HEK293 (cell line): Measurements from ENCODE around the gene YAF2.

Source experiments
- CTCF ChIA-PET: fragments of 350-600 bp; formaldehyde crosslinking; extraction: SDS; loops from one replicate; lab custom pipeline; 2021; ENCODE audit warnings: antibody characterized with exemption; lab: Yijun Ruan, JAX
- POLR2A ChIA-PET: fragments of 300-600 bp; formaldehyde crosslinking; extraction: SDS; loops from one replicate; lab custom pipeline; 2020; ENCODE audit warnings: antibody characterized with exemption, inconsistent platforms; lab: Yijun Ruan, JAX
- H3K27ac ChIP-seq: fragments of 200-500 bp; sonication (Bioruptor generic); 2 replicates; pipeline ENCODE4 v1.5.1; 2014; ENCODE audit warnings: low read depth, low read length, control low read depth, inconsistent platforms; ENCODE audit errors: extremely low read depth
- H3K36me3 ChIP-seq, 2 experiments: fragments of 200-500 bp in 1 of 2; sonication (Bioruptor generic) in 1 of 2; 1 replicate in 1 of 2; 2 replicates in 1 of 2; pipeline ENCODE4 v1.5.1; 2014 to 2017; ENCODE audit warnings: inconsistent platforms in 2 of 2, low read length in 2 of 2; ENCODE audit not compliant: control insufficient read depth in 2 of 2, insufficient read depth in 1 of 2
- H3K4me1 ChIP-seq: fragments of 200-500 bp; sonication (Bioruptor generic); 2 replicates; pipeline ENCODE4 v1.5.1; 2014; ENCODE audit warnings: mild to moderate bottlenecking, low read length, inconsistent platforms; ENCODE audit not compliant: control insufficient read depth, insufficient read depth
- H3K4me3 ChIP-seq: 2 replicates; pipeline ENCODE4 v1.5.1; 2011; ENCODE audit warnings: low read depth, mild to moderate bottlenecking, control low read depth, low read length, moderate library complexity
- H3K9me3 ChIP-seq: fragments of 200-500 bp; sonication (Bioruptor generic); 2 replicates; pipeline ENCODE4 v1.5.1; 2014; ENCODE audit warnings: low read depth, low read length, inconsistent platforms; ENCODE audit not compliant: control insufficient read depth, insufficient read depth
- HOXD13 ChIP-seq: sonication (generic); formaldehyde crosslinking; IDR thresholded peaks from 2 replicates; pipeline ENCODE4 v1.8.0; 2022; ENCODE audit warnings: missing genetic modification reagents, borderline replicate concordance
- SALL2 ChIP-seq: fragments of 450-650 bp; formaldehyde crosslinking; IDR thresholded peaks from 2 replicates; pipeline ENCODE4 v1.5.0; 2017; ENCODE audit warnings: missing biosample characterization, mild to moderate bottlenecking, missing genetic modification characterization, borderline replicate concordance
- SP7 ChIP-seq: fragments of 450-650 bp; formaldehyde crosslinking; IDR thresholded peaks from 2 replicates; pipeline ENCODE4 v1.5.1; 2016; ENCODE audit warnings: missing biosample characterization, missing genetic modification characterization
- ZNF121 ChIP-seq: fragments of 450-650 bp; formaldehyde crosslinking; IDR thresholded peaks from 2 replicates; pipeline ENCODE4 v1.5.1; 2016; ENCODE audit warnings: missing biosample characterization, missing genetic modification characterization
- ZNF132 ChIP-seq: fragments of 450-650 bp; formaldehyde crosslinking; IDR thresholded peaks from 2 replicates; pipeline ENCODE4 v1.5.1; 2017; ENCODE audit warnings: missing biosample characterization, missing genetic modification characterization, borderline replicate concordance
- ZNF202 ChIP-seq: fragments of 450-650 bp; formaldehyde crosslinking; IDR thresholded peaks from 2 replicates; pipeline ENCODE4 v1.5.1; 2016; ENCODE audit warnings: missing biosample characterization, missing genetic modification characterization, borderline replicate concordance
- ZNF214 ChIP-seq: fragments of 450-650 bp; formaldehyde crosslinking; IDR thresholded peaks from 2 replicates; pipeline ENCODE4 v1.5.1; 2017; ENCODE audit warnings: missing biosample characterization, mild to moderate bottlenecking, missing genetic modification characterization, borderline replicate concordance
- ZNF501 ChIP-seq: fragments of 450-650 bp; formaldehyde crosslinking; IDR thresholded peaks from 2 replicates; pipeline ENCODE4 v1.5.1; 2016; ENCODE audit warnings: missing biosample characterization, missing genetic modification characterization
- ZNF555 ChIP-seq: fragments of 450-650 bp; formaldehyde crosslinking; conservative IDR thresholded peaks from 2 replicates; pipeline ENCODE4 v1.5.1; 2017; ENCODE audit warnings: missing biosample characterization, mild to moderate bottlenecking, missing genetic modification characterization, inconsistent platforms
- ZNF585B ChIP-seq: fragments of 450-650 bp; formaldehyde crosslinking; IDR thresholded peaks from 2 replicates; pipeline ENCODE4 v1.5.1; 2016; ENCODE audit warnings: missing biosample characterization, missing genetic modification characterization
- TF ChIP-seq, protein P1 (sequence below): sonication (generic); formaldehyde crosslinking; IDR thresholded peaks from 2 replicates; pipeline ENCODE4 v1.8.1; 2022; ENCODE audit warnings: mild to moderate bottlenecking, moderate library complexity, missing genetic modification reagents
- TF ChIP-seq, protein P2 (sequence below): fragments of 450-650 bp; formaldehyde crosslinking; IDR thresholded peaks from 2 replicates; pipeline ENCODE4 v1.5.1; 2016; ENCODE audit warnings: missing biosample characterization, missing genetic modification characterization
- TF ChIP-seq, protein P3 (sequence below): fragments of 450-650 bp; formaldehyde crosslinking; IDR thresholded peaks from 2 replicates; pipeline ENCODE4 v1.5.1; 2016; ENCODE audit warnings: missing biosample characterization, missing genetic modification characterization
- TF ChIP-seq, protein P4 (sequence below): fragments of 450-650 bp; formaldehyde crosslinking; IDR thresholded peaks from 2 replicates; pipeline ENCODE4 v1.5.1; 2016; ENCODE audit warnings: missing biosample characterization, missing genetic modification characterization
- TF ChIP-seq, protein P5 (sequence below): fragments of 450-650 bp; formaldehyde crosslinking; IDR thresholded peaks from 2 replicates; pipeline ENCODE4 v1.5.1; 2016; ENCODE audit warnings: missing biosample characterization, missing genetic modification characterization
- TF ChIP-seq, protein P6 (sequence below): fragments of 450-650 bp; formaldehyde crosslinking; IDR thresholded peaks from 2 replicates; pipeline ENCODE4 v1.5.1; 2016; ENCODE audit warnings: missing biosample characterization, missing genetic modification characterization
- TF ChIP-seq, protein P7 (sequence below): fragments of 450-650 bp; formaldehyde crosslinking; IDR thresholded peaks from 2 replicates; pipeline ENCODE4 v1.5.1; 2016; ENCODE audit warnings: missing biosample characterization, missing genetic modification characterization

YAF2 gene

DNA sequence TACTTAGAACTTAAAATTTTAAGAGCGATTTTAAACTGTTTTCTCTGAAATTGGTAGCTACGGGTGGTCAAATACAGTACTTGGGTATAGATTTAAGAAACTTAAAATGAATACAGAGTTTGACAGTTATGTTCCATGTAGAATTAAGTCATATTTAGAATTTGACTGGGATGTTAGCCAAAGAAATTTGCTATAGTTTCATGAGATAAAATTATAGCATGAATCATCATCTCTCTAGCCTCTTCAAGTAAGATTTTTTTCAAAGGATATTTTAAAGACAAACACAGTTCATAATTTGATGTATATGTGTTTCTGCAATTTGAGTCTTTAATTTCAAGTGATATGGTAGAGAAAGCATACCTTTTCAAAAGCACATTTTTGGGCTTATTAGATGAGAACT lies 46.8 kb upstream of the YAF2 start:
- Histone ChIP-seq H3K9me3 (no peaks in the 10 kb centered on the region), H3K4me3 (no peak overlapping the region), H3K36me3 (no peaks in the 10 kb centered on the region), H3K27ac (no peak overlapping the region), H3K4me1 (peaks cover 13% of the 10 kb centered on the region)
- TF ChIP-seq ZNF585B (tag by site-specific recombination): no peak
- CTCF ChIA-PET: interaction anchor here (0.6 to 1.6 kb wide), 2 partner anchors 12 to 73 kb away, joined by 4 to 7 read pairs; no protein-coding TSS in a partner anchor
- POLR2A ChIA-PET: no interaction called here

DNA sequence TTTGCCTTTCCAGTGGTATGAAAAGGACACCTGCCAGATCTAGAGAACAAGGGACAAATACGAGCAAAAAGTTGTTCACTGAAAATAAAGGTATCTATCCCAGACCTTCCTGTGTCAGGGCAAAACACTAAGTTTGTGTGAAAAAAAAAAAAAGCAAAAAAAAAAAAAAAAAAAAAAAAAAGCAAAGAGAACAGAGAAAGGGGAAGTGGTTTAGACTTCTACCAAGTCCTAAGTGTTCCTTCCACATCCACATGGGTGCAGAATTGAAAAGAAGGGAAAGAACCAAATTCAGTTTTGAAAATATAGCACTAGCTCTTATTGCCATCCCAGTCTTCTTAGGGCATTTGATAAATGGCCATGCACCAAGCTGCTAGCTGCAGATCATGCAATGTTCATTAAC lies 46.1 kb upstream of the YAF2 start:
- CTCF ChIA-PET: interaction anchor here (1.6 kb wide), 1 partner anchor 13 kb away, joined by 7 read pairs; no protein-coding TSS in a partner anchor

DNA sequence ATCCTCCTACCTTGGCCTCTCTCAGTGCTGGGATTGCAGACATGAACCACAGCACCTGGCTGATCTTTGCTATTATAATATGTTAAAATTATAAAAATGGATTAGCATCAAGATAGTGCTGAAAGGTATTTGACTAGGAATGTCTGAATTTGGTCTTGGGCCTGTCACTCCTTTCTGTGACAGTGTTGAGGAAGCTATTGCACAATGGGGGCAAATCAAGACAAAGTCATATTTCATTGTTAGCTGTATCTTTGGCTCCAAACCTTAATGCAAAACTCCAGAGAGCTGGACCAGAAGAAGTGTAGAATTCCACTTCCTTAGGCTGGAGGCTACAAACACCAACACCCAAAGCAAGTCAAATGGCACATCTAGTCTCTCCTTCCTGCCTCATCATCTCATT lies 45.7 kb upstream of the YAF2 start:
- H3K27ac ChIP-seq: no peak overlapping the region
- H3K4me1 ChIP-seq: peaks cover 13% of the 10 kb centered on the region
- no peaks in the 10 kb centered on the region for H3K9me3 ChIP-seq
- ChIA-PET POLR2A (no interaction called here), CTCF (interaction anchor here (1.6 kb wide), 1 partner anchor 13 kb away, joined by 7 read pairs; no protein-coding TSS in a partner anchor)
- H3K4me3 ChIP-seq: no peak overlapping the region
- no peaks in the 10 kb centered on the region for H3K36me3 ChIP-seq
- TF ChIP-seq, protein P1, sequence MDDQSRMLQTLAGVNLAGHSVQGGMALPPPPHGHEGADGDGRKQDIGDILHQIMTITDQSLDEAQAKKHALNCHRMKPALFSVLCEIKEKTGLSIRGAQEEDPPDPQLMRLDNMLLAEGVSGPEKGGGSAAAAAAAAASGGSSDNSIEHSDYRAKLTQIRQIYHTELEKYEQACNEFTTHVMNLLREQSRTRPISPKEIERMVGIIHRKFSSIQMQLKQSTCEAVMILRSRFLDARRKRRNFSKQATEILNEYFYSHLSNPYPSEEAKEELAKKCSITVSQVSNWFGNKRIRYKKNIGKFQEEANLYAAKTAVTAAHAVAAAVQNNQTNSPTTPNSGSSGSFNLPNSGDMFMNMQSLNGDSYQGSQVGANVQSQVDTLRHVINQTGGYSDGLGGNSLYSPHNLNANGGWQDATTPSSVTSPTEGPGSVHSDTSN (CRISPR knock-in tag): no peak
- TF ChIP-seq ZNF121 (tag by site-specific recombination) (no peak), ZNF132 (tag by site-specific recombination) (no peak), ZNF202 (no peak)
- TF ChIP-seq, protein P2, sequence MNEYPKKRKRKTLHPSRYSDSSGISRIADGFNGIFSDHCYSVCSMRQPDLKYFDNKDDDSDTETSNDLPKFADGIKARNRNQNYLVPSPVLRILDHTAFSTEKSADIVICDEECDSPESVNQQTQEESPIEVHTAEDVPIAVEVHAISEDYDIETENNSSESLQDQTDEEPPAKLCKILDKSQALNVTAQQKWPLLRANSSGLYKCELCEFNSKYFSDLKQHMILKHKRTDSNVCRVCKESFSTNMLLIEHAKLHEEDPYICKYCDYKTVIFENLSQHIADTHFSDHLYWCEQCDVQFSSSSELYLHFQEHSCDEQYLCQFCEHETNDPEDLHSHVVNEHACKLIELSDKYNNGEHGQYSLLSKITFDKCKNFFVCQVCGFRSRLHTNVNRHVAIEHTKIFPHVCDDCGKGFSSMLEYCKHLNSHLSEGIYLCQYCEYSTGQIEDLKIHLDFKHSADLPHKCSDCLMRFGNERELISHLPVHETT (tag by site-specific recombination): no peak

More for the DNA sequence above, 46.1 kb upstream of the YAF2 start:
- Histone ChIP-seq H3K4me3 (no peak overlapping the region), H3K4me1 (peaks cover 13% of the 10 kb centered on the region), H3K27ac (no peak overlapping the region), H3K9me3 (no peaks in the 10 kb centered on the region), H3K36me3 (no peaks in the 10 kb centered on the region)
- POLR2A ChIA-PET: no interaction called here
- TF ChIP-seq, protein P3, sequence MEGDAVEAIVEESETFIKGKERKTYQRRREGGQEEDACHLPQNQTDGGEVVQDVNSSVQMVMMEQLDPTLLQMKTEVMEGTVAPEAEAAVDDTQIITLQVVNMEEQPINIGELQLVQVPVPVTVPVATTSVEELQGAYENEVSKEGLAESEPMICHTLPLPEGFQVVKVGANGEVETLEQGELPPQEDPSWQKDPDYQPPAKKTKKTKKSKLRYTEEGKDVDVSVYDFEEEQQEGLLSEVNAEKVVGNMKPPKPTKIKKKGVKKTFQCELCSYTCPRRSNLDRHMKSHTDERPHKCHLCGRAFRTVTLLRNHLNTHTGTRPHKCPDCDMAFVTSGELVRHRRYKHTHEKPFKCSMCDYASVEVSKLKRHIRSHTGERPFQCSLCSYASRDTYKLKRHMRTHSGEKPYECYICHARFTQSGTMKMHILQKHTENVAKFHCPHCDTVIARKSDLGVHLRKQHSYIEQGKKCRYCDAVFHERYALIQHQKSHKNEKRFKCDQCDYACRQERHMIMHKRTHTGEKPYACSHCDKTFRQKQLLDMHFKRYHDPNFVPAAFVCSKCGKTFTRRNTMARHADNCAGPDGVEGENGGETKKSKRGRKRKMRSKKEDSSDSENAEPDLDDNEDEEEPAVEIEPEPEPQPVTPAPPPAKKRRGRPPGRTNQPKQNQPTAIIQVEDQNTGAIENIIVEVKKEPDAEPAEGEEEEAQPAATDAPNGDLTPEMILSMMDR (tag by site-specific recombination): no peak
- TF ChIP-seq, protein P4, sequence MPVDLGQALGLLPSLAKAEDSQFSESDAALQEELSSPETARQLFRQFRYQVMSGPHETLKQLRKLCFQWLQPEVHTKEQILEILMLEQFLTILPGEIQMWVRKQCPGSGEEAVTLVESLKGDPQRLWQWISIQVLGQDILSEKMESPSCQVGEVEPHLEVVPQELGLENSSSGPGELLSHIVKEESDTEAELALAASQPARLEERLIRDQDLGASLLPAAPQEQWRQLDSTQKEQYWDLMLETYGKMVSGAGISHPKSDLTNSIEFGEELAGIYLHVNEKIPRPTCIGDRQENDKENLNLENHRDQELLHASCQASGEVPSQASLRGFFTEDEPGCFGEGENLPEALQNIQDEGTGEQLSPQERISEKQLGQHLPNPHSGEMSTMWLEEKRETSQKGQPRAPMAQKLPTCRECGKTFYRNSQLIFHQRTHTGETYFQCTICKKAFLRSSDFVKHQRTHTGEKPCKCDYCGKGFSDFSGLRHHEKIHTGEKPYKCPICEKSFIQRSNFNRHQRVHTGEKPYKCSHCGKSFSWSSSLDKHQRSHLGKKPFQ (tag by site-specific recombination): no peak
- TF ChIP-seq ZNF555 (tag by site-specific recombination) (no peak), ZNF132 (tag by site-specific recombination) (no peak), ZNF202 (no peak), HOXD13 (CRISPR knock-in tag) (no peak), ZNF501 (tag by site-specific recombination) (no peak), SALL2 (tag by site-specific recombination) (no peak), SP7 (tag by site-specific recombination) (no peak), ZNF214 (tag by site-specific recombination) (no peak)
- TF ChIP-seq, protein P5, sequence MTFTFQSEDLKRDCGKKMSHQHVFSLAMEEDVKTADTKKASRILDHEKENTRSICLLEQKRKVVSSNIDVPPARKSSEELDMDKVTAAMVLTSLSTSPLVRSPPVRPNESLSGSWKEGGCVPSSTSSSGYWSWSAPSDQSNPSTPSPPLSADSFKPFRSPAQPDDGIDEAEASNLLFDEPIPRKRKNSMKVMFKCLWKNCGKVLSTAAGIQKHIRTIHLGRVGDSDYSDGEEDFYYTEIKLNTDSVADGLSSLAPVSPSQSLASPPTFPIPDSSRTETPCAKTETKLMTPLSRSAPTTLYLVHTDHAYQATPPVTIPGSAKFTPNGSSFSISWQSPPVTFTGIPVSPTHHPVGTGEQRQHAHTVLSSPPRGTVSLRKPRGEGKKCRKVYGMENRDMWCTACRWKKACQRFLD (tag by site-specific recombination): no peak
- TF ChIP-seq, protein P6, sequence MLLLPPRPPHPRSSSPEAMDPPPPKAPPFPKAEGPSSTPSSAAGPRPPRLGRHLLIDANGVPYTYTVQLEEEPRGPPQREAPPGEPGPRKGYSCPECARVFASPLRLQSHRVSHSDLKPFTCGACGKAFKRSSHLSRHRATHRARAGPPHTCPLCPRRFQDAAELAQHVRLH (tag by site-specific recombination): no peak
- TF ChIP-seq, protein P1 (CRISPR knock-in tag): no peak
- TF ChIP-seq, protein P7, sequence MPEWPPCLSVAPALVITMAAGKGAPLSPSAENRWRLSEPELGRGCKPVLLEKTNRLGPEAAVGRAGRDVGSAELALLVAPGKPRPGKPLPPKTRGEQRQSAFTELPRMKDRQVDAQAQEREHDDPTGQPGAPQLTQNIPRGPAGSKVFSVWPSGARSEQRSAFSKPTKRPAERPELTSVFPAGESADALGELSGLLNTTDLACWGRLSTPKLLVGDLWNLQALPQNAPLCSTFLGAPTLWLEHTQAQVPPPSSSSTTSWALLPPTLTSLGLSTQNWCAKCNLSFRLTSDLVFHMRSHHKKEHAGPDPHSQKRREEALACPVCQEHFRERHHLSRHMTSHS (tag by site-specific recombination): no peak
